ENCODE data around the gene TSC22D4. TPM values are rescaled to one million over a fixed set of nuclear protein-coding genes. Genes with fewer than 3 reads are reported as not detected.
"Not testable (repeated sequence)": the region's sequence is repeated elsewhere in the genome, so short reads cannot be mapped to it uniquely, and the experiment has no call there.

The TSC22D4 gene
- total and polyA plus RNA-seq, 4 donors, result 5.5 to 21.2 (median 11.4) TPM

DNA sequence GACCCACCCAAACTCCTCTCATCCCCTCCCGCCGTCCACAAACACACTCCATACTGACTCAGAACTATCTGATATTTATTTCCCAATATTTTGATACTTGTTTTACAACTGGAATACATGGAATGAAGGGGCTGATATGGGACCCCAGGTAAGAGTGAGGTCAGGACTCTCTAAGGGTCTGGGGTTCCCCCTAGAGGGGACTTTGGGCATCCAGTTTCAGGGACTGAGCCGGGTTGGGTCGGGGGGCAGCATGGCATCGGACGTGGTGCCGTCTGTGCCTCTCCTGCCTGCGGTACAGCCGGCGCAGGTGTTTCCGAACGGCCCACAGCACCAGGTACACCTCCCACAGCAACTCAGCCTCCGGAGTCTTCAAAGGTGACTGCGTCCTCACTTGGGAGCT lies 22.5 kb downstream of the TSC22D4 start:
- H3K27me3 ChIP-seq (ENCODE audit: control insufficient read depth in 4 of 4, insufficient read depth in 4 of 4, low read length in 3 of 4), result no peaks in the 10 kb centered on the region
- DNase-seq (ENCODE audit: low spot score), result no peak
- 92% methylated on average over 14 of the region's 14 CpGs for WGBS
- no peak overlapping the region for H3K27ac ChIP-seq (ENCODE audit: low read depth in 1 of 2, low read length in 2 of 2)
- H3K9ac ChIP-seq (ENCODE audit: low read depth in 1 of 2, low read length in 2 of 2), result no peak overlapping the region
- no peaks in the 10 kb centered on the region for H3K36me3 ChIP-seq (ENCODE audit: control insufficient read depth in 4 of 4, insufficient read depth in 3 of 4, low read depth in 1 of 4, low read length in 3 of 4)
- no peaks in the 10 kb centered on the region for H3K4me1 ChIP-seq (ENCODE audit: control insufficient read depth in 4 of 4, insufficient read depth in 4 of 4, low read length in 3 of 4)
- no peaks in the 10 kb centered on the region for H3K9me3 ChIP-seq (ENCODE audit: control insufficient read depth in 4 of 4, low read length in 3 of 4)
- no peak overlapping the region for H3K4me3 ChIP-seq (ENCODE audit: low read depth in 1 of 3, low read length in 3 of 3)
- no peak for TF ChIP-seq RAD21 (IDR thresholded peaks at IDR 0.05)

DNA sequence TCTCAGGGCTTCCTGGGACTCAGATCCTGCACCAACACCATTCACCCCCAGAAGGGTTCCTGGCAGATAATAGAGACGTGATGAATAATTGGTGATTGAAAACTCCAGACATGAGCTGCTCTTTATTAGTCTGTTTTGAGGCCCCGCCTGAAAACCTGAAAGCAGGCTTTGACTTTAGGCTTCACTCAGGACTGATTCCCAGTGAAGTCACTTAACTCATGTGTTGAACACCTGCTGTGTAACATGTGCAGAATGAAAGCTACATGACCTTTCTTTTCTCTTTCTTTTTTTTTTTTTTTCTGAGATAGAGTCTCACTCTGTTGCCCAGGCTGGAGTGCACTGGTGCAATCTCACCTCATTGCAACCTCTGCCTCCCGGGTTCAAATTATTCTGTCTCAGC lies 23.8 kb downstream of the TSC22D4 start:
- no peak overlapping the region for H3K27ac ChIP-seq (ENCODE audit: low read depth in 1 of 2, low read length in 2 of 2)
- no peaks in the 10 kb centered on the region for H3K36me3 ChIP-seq (ENCODE audit: control insufficient read depth in 4 of 4, insufficient read depth in 3 of 4, low read depth in 1 of 4, low read length in 3 of 4)
- H3K4me1 ChIP-seq (ENCODE audit: control insufficient read depth in 4 of 4, insufficient read depth in 4 of 4, low read length in 3 of 4), result peaks cover 0 to 3% (median under 1%) of the 10 kb centered on the region in 4 donors
- TF ChIP-seq, protein P1, sequence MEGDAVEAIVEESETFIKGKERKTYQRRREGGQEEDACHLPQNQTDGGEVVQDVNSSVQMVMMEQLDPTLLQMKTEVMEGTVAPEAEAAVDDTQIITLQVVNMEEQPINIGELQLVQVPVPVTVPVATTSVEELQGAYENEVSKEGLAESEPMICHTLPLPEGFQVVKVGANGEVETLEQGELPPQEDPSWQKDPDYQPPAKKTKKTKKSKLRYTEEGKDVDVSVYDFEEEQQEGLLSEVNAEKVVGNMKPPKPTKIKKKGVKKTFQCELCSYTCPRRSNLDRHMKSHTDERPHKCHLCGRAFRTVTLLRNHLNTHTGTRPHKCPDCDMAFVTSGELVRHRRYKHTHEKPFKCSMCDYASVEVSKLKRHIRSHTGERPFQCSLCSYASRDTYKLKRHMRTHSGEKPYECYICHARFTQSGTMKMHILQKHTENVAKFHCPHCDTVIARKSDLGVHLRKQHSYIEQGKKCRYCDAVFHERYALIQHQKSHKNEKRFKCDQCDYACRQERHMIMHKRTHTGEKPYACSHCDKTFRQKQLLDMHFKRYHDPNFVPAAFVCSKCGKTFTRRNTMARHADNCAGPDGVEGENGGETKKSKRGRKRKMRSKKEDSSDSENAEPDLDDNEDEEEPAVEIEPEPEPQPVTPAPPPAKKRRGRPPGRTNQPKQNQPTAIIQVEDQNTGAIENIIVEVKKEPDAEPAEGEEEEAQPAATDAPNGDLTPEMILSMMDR (IDR thresholded peaks at IDR 0.05; ENCODE audit: low read depth, low read length, missing input control), result no peak
- TF ChIP-seq, protein P2, sequence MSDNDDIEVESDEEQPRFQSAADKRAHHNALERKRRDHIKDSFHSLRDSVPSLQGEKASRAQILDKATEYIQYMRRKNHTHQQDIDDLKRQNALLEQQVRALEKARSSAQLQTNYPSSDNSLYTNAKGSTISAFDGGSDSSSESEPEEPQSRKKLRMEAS (IDR thresholded peaks at IDR 0.05), result no peak
- no peak for TF ChIP-seq FOXA2 (IDR thresholded peaks at IDR 0.05)
- TF ChIP-seq GABPA (IDR thresholded peaks at IDR 0.05 in 1 of 2, conservative IDR thresholded peaks at IDR 0.05 in 1 of 2), result no peak
- no peak for TF ChIP-seq RAD21 (IDR thresholded peaks at IDR 0.05)
- TF ChIP-seq JUND (IDR thresholded peaks at IDR 0.05), result no peak
- DNase-seq (ENCODE audit: low spot score), result no peak
- H3K9ac ChIP-seq (ENCODE audit: low read depth in 1 of 2, low read length in 2 of 2), result no peak overlapping the region
- WGBS, result 92% methylated on average over 3 of the region's 3 CpGs
- H3K4me3 ChIP-seq (ENCODE audit: low read depth in 1 of 3, low read length in 3 of 3), result no peak overlapping the region
- H3K9me3 ChIP-seq (ENCODE audit: control insufficient read depth in 4 of 4, low read length in 3 of 4), result no peaks in the 10 kb centered on the region
- no peaks in the 10 kb centered on the region for H3K27me3 ChIP-seq (ENCODE audit: control insufficient read depth in 4 of 4, insufficient read depth in 4 of 4, low read length in 3 of 4)

DNA sequence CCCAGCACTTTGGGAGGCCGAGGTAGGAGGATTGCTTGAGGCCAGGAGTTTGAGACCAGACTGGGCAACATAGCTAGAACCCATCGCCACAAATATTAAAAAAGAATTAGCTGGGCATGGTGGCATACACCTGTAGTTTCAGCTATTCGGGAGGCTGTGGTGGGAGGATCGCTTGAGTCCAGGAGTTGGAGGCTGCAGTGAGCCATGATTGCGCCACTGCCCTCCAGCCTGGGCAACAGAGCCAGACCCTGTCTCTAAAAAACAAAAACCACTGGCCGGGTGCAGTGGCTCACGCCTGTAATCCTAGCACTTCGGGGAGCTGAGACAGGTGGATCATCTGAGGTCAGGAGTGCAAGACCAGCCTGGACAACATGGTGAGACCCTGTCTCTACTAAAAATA lies 25.2 kb downstream of the TSC22D4 start:
- DNase-seq (ENCODE audit: low spot score); H3K27ac ChIP-seq (ENCODE audit: low read depth in 1 of 2, low read length in 2 of 2); H3K4me3 ChIP-seq (ENCODE audit: low read depth in 1 of 3, low read length in 3 of 3); H3K9ac ChIP-seq (ENCODE audit: low read depth in 1 of 2, low read length in 2 of 2); H3K36me3 ChIP-seq (ENCODE audit: control insufficient read depth in 4 of 4, insufficient read depth in 3 of 4, low read depth in 1 of 4, low read length in 3 of 4); H3K4me1 ChIP-seq (ENCODE audit: control insufficient read depth in 4 of 4, insufficient read depth in 4 of 4, low read length in 3 of 4); H3K9me3 ChIP-seq (ENCODE audit: control insufficient read depth in 4 of 4, low read length in 3 of 4); H3K27me3 ChIP-seq (ENCODE audit: control insufficient read depth in 4 of 4, insufficient read depth in 4 of 4, low read length in 3 of 4): not testable (repeated sequence)
- WGBS, result 98% methylated on average over 8 of the region's 8 CpGs

DNA sequence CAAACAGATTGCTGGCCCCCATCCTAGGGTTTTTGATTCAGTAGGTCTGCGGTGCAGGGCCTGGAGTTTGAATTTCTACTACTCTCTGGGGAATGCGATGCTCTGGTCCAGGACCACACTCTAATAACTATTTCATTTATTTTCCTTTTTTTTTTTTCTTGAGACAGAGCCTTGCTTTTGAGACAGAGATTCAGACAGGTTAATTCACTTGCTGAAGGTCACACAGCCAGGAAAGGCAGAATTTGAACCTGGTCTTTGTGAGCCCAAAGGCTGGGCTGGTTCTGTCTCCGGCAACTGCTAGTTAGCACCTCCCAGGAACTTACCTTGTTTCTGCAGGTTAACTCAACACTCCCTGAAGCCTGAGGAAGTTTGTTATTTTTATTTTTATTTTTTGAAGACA lies 26.5 kb downstream of the TSC22D4 start:
- H3K27ac ChIP-seq (ENCODE audit: low read depth in 1 of 2, low read length in 2 of 2), result no peak overlapping the region
- no peak for DNase-seq (ENCODE audit: low spot score)
- H3K4me3 ChIP-seq (ENCODE audit: low read depth in 1 of 3, low read length in 3 of 3), result no peak overlapping the region
- TF ChIP-seq, protein P3, sequence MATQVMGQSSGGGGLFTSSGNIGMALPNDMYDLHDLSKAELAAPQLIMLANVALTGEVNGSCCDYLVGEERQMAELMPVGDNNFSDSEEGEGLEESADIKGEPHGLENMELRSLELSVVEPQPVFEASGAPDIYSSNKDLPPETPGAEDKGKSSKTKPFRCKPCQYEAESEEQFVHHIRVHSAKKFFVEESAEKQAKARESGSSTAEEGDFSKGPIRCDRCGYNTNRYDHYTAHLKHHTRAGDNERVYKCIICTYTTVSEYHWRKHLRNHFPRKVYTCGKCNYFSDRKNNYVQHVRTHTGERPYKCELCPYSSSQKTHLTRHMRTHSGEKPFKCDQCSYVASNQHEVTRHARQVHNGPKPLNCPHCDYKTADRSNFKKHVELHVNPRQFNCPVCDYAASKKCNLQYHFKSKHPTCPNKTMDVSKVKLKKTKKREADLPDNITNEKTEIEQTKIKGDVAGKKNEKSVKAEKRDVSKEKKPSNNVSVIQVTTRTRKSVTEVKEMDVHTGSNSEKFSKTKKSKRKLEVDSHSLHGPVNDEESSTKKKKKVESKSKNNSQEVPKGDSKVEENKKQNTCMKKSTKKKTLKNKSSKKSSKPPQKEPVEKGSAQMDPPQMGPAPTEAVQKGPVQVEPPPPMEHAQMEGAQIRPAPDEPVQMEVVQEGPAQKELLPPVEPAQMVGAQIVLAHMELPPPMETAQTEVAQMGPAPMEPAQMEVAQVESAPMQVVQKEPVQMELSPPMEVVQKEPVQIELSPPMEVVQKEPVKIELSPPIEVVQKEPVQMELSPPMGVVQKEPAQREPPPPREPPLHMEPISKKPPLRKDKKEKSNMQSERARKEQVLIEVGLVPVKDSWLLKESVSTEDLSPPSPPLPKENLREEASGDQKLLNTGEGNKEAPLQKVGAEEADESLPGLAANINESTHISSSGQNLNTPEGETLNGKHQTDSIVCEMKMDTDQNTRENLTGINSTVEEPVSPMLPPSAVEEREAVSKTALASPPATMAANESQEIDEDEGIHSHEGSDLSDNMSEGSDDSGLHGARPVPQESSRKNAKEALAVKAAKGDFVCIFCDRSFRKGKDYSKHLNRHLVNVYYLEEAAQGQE (IDR thresholded peaks at IDR 0.05), result no peak
- TF ChIP-seq FOXA2 (IDR thresholded peaks at IDR 0.05) (no peak), HNF4A (conservative IDR thresholded peaks at IDR 0.05) (no peak), JUND (IDR thresholded peaks at IDR 0.05) (no peak), SP1 (IDR thresholded peaks at IDR 0.05) (no peak), GABPA (IDR thresholded peaks at IDR 0.05 in 1 of 2, conservative IDR thresholded peaks at IDR 0.05 in 1 of 2) (no peak), FOXA1 (IDR thresholded peaks at IDR 0.05) (no peak), YY1 (IDR thresholded peaks at IDR 0.05) (no peak), TAF1 (conservative IDR thresholded peaks at IDR 0.05) (no peak), EGR1 (IDR thresholded peaks at IDR 0.05; ENCODE audit: low read depth in 2 of 2) (no peak)
- TF ChIP-seq, protein P1 (IDR thresholded peaks at IDR 0.05; ENCODE audit: low read depth, low read length, missing input control), result no peak
- TF ChIP-seq, protein P2 (IDR thresholded peaks at IDR 0.05), result no peak
- H3K9ac ChIP-seq (ENCODE audit: low read depth in 1 of 2, low read length in 2 of 2), result no peak overlapping the region
- H3K4me1 ChIP-seq (ENCODE audit: control insufficient read depth in 4 of 4, insufficient read depth in 4 of 4, low read length in 3 of 4), result peaks cover 3 to 11% (median 6%) of the 10 kb centered on the region in 4 donors
- H3K9me3 ChIP-seq (ENCODE audit: control insufficient read depth in 4 of 4, low read length in 3 of 4), result no peaks in the 10 kb centered on the region
- WGBS, result 96% methylated on average over 3 of the region's 3 CpGs
- H3K27me3 ChIP-seq (ENCODE audit: control insufficient read depth in 4 of 4, insufficient read depth in 4 of 4, low read length in 3 of 4), result no peaks in the 10 kb centered on the region
- no peaks in the 10 kb centered on the region for H3K36me3 ChIP-seq (ENCODE audit: control insufficient read depth in 4 of 4, insufficient read depth in 3 of 4, low read depth in 1 of 4, low read length in 3 of 4)

Measured in liver (tissue), 9 donors.